GM19438 (cell line): ENCODE measurements around the gene WDR53.
"Not testable (repeated sequence)": the region's sequence is repeated elsewhere in the genome, so short reads cannot be mapped to it uniquely, and the experiment has no call there.

Experiments
- ATAC-seq: cut with Tn5 transposase; IDR thresholded peaks from one replicate; pipeline ENCODE4 v1.9.1; 2021; ENCODE audit warnings: low read depth; ENCODE audit not compliant: unreplicated experiment

The WDR53 gene

DNA sequence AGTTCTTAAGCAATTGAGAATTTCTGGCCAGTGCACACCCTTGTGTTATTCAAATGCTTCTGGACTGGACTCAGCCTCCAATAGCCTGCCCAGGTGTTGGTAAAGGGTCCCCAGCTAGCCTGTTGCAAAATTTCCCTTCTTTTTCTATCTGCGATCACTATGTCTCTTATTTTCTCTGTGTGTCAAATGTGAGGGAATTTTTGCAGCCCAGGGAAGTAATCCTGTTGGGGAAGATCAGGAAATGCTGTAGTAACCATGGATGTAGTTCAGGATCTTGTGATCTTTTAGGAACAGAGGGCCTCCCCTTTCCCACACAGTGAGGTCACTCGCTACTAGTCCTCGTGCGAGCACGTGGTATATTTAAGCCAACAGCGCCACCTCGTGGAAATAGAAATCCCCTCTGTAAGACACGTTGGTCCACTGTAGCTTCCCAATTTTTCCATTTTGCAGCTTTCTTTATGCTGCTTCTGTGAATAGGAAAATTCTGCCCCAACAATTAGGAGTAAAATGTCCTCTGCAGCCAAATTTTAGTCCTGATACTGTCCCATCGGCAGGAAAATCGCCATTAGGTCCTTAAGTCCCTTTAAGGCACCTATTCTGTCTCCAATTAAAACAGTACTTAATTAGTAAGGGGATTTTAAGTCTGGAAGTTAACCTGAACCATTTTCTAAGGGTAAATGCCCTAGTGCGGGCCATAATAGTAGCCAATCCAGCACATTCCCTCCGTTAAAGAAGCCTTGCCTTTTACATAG, 49.2 kb downstream of the WDR53 start:
- ATAC-seq = no peak

DNA sequence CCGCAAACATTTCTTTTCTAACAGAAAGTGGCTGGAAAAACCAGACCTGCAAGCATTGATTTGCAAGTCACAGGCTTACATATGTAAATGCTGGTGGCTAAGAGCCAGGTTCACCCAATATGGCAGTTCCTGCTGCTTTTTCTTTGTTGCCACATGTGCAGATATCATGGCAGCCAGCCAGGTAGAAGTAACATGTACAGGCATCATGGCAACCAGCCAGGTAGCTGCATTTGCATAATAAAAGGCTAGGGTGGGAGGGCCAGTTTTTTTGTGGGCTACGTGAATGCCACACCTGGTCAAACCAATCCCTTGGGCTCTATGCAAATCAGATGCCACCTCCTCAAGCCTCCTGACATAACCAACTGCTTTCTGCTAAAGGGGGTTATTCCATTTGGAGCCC, 50.4 kb downstream of the WDR53 start:
- ATAC-seq = no peak

DNA sequence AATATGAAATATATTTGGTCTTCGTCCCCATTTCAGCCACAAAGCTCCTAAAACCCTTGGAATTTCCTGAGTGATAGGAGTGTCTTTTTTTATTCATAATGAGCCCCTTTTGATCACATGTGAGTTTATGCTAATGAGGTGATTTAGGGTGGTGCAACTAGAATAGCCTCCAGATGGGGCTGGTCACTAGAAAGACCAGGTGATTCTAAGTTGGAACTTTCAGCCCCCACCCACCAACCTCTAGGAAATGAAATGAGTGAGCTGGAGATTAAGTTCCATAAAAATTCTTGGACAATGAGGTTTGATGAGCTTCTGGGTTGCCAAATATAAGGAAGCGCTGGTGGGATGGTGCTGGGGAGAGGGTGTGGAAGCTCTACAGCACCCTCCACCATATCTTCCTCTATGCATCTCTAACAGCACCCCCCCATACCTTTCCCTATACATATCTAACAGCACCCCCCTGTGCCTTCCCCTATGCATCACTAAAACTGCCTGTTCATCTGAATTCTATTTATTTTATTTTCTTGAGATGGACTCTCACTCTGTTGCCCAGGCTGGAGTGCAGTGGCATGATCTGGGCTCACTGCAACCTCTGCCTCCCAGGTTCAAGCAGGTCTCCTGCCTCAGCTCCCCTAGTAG, 51.1 kb downstream of the WDR53 start:
- ATAC-seq = no peak

DNA sequence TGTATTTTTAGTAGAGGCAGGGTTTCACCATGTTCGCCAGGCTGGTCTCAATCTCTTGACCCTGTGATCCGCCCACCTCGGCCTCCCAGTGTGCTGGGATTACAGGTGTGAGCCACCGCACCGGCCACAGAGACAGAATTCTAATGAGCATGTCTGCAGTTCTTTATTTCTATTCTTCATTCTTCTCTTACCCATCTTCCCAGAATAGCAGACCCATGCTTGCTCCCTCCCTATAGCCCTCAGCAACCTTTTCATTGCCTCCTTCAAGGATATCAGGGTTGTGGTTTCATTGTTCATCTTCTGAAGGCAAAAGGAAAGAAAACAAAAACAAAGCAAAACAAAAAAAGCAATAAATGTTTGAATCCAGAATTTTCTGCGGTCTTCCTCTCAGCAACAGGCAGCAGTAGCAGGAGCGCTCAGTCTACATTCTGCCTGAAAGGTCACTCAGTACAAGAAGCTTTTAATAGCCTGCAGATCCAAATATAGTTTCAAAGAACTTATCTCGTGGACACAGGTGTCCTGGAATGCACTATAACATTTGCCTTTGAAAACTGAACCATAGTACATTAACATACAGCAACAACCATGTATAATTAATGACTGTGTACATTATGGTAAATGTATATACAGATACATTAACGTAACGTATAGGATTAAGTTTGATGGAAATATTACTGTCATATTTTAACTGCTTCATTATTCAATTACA, 53.3 kb downstream of the WDR53 start, which contains the start of gene SMCO1:
TSS of gene SMCO1 (minus strand) at position 434 of the 709 bp plus-strand sequence. CDS start at position 297, 137 bp downstream.
- ATAC-seq = no peak

DNA sequence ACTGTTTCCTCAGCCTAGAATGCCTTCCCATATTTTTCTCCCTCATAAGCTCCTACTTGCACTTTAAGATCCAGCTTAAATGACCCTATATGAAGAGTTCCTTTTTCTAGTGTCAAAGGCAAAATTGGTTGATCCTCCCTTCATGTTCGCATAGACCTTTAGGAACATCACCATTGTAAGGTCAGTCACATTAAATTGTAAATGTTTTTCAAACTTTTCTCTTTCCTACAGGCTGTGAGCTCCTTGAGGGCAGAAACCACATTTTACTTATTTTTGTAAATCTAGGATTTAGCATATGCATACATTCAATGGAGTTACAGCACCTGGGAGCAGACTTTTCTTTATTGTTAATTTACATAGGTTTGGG, 54.0 kb downstream of the WDR53 start:
- no peak for ATAC-seq

DNA sequence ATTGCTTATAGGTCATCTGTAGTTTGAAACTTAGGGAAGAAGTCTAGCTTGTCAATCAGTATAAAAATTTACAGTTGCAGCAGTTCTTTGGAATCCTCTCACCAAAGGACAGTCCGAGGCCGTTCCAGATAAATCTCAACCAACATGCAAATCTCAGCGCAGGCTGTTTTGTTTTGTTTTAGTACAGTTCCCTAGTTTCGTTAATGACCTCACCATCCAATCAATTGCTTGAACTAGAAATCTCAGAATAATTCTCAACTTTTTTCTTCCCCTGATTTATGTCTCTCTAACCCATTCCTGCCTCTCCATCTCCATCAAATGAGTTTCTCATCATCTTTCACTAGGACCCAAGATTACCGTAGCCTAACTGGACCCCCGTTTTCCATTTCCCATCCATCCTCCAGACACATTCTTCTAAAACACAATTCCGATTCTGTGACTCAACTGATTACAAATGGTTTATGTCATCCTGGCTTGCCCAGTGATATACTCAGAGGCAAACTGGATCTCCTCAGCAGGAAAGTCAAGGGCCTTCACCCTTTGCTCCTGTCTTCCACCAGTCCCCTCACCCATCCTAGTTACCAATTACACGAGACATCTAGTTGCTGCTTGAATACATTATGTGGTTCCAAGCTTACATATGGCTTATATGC, 54.5 kb downstream of the WDR53 start:
- ATAC-seq = no peak

DNA sequence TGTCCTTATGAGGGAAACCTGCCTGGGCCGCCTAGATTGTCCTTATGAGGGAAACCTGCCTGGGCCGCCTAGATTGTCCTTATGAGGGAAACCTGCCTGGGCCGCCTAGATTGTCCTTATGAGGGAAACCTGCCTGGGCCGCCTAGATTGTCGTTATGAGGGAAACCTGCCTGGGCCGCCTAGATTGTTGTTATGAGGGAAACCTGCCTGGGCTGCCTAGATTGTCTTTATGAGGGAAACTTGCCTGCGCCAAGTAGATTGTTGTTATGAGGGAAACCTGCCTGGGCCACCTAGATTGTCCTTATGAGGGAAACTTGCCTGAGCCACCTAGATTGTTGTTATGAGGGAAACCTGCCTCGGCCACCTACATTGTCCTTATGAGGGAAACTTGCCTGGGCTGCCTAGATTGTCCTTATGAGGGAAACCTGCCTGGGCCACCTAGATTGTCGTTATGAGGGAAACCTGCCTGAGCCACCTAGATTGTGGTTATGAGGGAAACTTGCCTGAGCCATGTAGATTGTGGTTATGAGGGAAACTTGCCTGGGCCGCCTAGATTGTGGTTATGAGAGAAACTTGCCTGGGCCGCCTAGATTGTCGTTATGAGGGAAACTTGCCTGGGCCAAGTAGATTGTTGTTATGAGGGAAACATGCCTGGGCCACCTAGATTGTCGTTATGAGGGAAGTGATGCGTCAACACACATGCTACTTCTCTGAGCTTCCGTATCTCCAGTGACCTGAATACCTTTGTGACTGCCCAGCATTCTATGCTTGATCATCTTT, 56.5 kb downstream of the WDR53 start:
- not testable (repeated sequence) for ATAC-seq

DNA sequence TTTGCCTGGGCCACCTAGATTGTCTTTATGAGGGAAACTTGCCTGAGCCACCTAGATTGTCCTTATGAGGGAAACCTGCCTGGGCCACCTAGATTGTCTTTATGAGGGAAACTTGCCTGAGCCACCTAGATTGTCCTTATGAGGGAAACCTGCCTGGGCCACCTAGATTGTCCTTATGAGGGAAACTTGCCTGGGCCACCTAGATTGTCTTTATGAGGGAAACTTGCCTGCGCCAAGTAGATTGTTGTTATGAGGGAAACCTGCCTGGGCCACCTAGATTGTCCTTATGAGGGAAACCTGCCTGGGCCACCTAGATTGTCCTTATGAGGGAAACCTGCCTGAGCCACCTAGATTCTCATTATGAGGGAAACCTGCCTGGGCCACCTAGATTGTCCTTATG, 57.2 kb downstream of the WDR53 start:
- ATAC-seq = not testable (repeated sequence)

DNA sequence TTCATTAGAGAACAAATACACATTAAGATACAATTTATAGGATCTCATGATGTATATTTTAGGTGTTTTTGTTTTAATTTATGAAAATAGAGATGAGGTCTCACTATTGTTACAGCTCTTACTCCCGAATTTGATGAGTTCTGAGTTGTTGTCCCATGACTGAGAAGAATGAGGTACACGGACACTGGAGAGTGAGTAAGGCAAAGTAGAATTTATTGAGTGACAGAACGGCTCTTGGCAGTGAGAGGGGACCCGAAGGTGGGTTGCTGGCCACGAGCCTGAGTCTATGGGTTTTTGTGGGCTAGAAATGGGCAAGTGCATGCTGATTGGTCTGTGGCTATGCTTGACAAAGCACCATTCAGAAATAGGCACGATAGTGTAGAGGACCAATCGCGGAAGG, 61.7 kb downstream of the WDR53 start:
- no peak for ATAC-seq

DNA sequence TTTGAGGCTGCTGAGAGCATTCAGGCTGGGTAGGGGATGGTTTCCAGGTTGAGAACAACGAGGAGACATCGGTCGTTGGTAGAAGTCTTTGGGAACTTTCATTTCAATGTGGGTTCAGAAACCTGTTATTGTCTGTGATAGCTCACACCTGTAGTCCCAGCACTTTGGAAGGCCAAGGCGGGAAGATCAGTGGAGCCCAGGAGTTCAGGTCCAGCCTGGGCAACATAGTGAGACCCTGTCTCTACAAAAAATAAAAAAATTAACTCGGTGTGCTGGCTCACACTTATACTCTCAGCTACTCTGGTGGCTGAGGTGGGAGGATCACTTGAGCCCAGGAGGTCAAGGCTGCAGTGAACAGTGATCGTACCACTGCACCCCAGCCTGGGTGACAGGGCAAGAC, 63.8 kb downstream of the WDR53 start:
- ATAC-seq = no peak
